Neural progenitor cell (in vitro differentiated cells): ENCODE measurements around the gene FOXI3. TPM values are rescaled to one million over a fixed set of nuclear protein-coding genes. Genes with fewer than 3 reads are reported as not detected.
A peak's percentile ranks its signal among the peaks of the same experiment; 100 is the strongest.

Experiments
- DNase-seq: peaks from one replicate; pipeline ENCODE4 v3.0.0-alpha.2; 2016; ENCODE audit warnings: low spot score
- H2AFZ ChIP-seq: fragments of 200-600 bp; sonication (generic); replicated peaks from 2 replicates; pipeline ENCODE4 v1.6.1; 2016; ENCODE audit warnings: antibody characterized with exemption
- H3F3A ChIP-seq: fragments of 200-600 bp; sonication (generic); 2 replicates; pipeline ENCODE4 v1.6.1; 2016; ENCODE audit warnings: antibody characterized with exemption, low read depth
- H3K27ac ChIP-seq: fragments of 200-600 bp; sonication (generic); 2 replicates; pipeline ENCODE4 v1.5.1; 2016; ENCODE audit warnings: mild to moderate bottlenecking
- H3K27me3 ChIP-seq: fragments of 200-600 bp; sonication (generic); 2 replicates; pipeline ENCODE4 v1.6.1; 2016; ENCODE audit warnings: mild to moderate bottlenecking, moderate library complexity
- H3K36me3 ChIP-seq: fragments of 200-600 bp; sonication (generic); 2 replicates; pipeline ENCODE4 v1.5.1; 2016
- H3K4me1 ChIP-seq: fragments of 200-600 bp; sonication (generic); 2 replicates; pipeline ENCODE4 v1.6.1; 2016; ENCODE audit warnings: mixed run types
- H3K4me2 ChIP-seq: fragments of 200-600 bp; sonication (generic); 2 replicates; pipeline ENCODE4 v1.6.1; 2016
- H3K4me3 ChIP-seq: fragments of 200-600 bp; sonication (generic); 2 replicates; pipeline ENCODE4 v1.5.1; 2016
- H3K79me2 ChIP-seq: fragments of 200-600 bp; sonication (generic); 2 replicates; pipeline ENCODE4 v1.6.1; 2016; ENCODE audit warnings: low read depth
- H3K9ac ChIP-seq: fragments of 200-600 bp; sonication (generic); 2 replicates; pipeline ENCODE4 v1.6.1; 2016
- H3K9me3 ChIP-seq: fragments of 200-600 bp; sonication (generic); 2 replicates; pipeline ENCODE4 v1.5.1; 2016; ENCODE audit warnings: low read depth
- H4K20me1 ChIP-seq: fragments of 200-600 bp; sonication (generic); 2 replicates; pipeline ENCODE4 v1.6.1; 2016; ENCODE audit warnings: low read depth
- H3K27ac Mint-ChIP-seq: 3 replicates; pipeline ENCODE4 v1.8.0; 2021; ENCODE audit warnings: mixed read lengths
- H3K27me3 Mint-ChIP-seq: 2 replicates; pipeline ENCODE4 v1.8.0; 2022; ENCODE audit warnings: low read depth, mild to moderate bottlenecking, inconsistent platforms, moderate library complexity, mixed read lengths; ENCODE audit not compliant: insufficient read depth
- H3K36me3 Mint-ChIP-seq: 3 replicates; pipeline ENCODE4 v1.8.0; 2021; ENCODE audit warnings: mixed read lengths
- H3K4me1 Mint-ChIP-seq: 3 replicates; pipeline ENCODE4 v1.8.0; 2021; ENCODE audit warnings: mixed read lengths
- H3K4me3 Mint-ChIP-seq: 3 replicates; pipeline ENCODE4 v1.8.0; 2021; ENCODE audit warnings: mild to moderate bottlenecking, moderate library complexity, mixed read lengths
- H3K9me3 Mint-ChIP-seq: 3 replicates; pipeline ENCODE4 v1.8.0; 2020; ENCODE audit warnings: mixed read lengths
- CTCF ChIP-seq: fragments of 200-600 bp; sonication (generic); IDR thresholded peaks from 2 replicates; pipeline ENCODE4 v1.5.1; 2017; ENCODE audit warnings: antibody characterized with exemption, mild to moderate bottlenecking
- EZH2 ChIP-seq: fragments of 200-600 bp; sonication (generic); IDR thresholded peaks from 2 replicates; pipeline ENCODE4 v1.6.1; 2017; ENCODE audit warnings: antibody characterized with exemption, mild to moderate bottlenecking, moderate library complexity
- EZH2phosphoT487 ChIP-seq: fragments of 200-600 bp; sonication (generic); IDR thresholded peaks from 2 replicates; pipeline ENCODE4 v1.6.1; 2017; ENCODE audit warnings: antibody characterized with exemption
- total RNA-seq: library from RNA; depleted of rRNA; stranded (reverse); fragments of >200 nt; gene quantifications from 2 replicates; pipeline ENCODE4 v1.2.3, GENCODE V29; 2015; ENCODE audit warnings: low replicate concordance

Gene FOXI3
- 0.51 and 0.90 TPM in 2 replicates for total RNA-seq

GRCh38 chr2:88452565-88452905 is at the start of gene FOXI3:
FOXI3 (minus strand) TSS chr2:88452693; CDS start chr2:88452535, 158 bp downstream.
- Histone ChIP-seq H3K4me1 (peaks cover 22% of the 10 kb centered on the region), H3K9ac (no peak within 1 kb of the TSS), H3K79me2 (peaks cover 16% of the 10 kb centered on the region), H3K4me2 (peak within 1 kb of the TSS; percentile 99), H3K9me3 (no peaks in the 10 kb centered on the region), H3K27ac (no peak within 1 kb of the TSS), H4K20me1 (peaks cover 7% of the 10 kb centered on the region), H3K27me3 (peaks cover 53% of the 10 kb centered on the region), H2AFZ (peak within 1 kb of the TSS; percentile 99), H3K4me3 (peak within 1 kb of the TSS; percentile 72), H3F3A (peaks cover 21% of the 10 kb centered on the region), H3K36me3 (no peaks in the 10 kb centered on the region)
- Mint-ChIP-seq H3K36me3 (no peaks in the 10 kb centered on the region), H3K4me1 (peaks cover 9% of the 10 kb centered on the region), H3K9me3 (no peaks in the 10 kb centered on the region), H3K27me3 (peaks cover 40% of the 10 kb centered on the region), H3K4me3 (peak within 1 kb of the TSS; percentile 86), H3K27ac (peak within 1 kb of the TSS; percentile 3)
- no peak for TF ChIP-seq EZH2
- TF ChIP-seq EZH2phosphoT487, result no peak
- no peak for TF ChIP-seq CTCF
- peak; percentile 79 for DNase-seq

- no peak overlapping the region for H3K27ac Mint-ChIP-seq
- peaks cover 12% of the 10 kb centered on the region for H3K9me3 Mint-ChIP-seq
- no peak overlapping the region for H3K4me3 Mint-ChIP-seq
- peaks cover 9% of the 10 kb centered on the region for H3F3A ChIP-seq
- H3K4me1 Mint-ChIP-seq, result no peaks in the 10 kb centered on the region
- no peak overlapping the region for H3K4me2 ChIP-seq
- TF ChIP-seq EZH2phosphoT487 (no peak), EZH2 (no peak), CTCF (no peak)
- no peaks in the 10 kb centered on the region for H4K20me1 ChIP-seq
- H3K79me2 ChIP-seq, result no peaks in the 10 kb centered on the region
- H3K4me3 ChIP-seq, result no peak overlapping the region
- H3K27me3 Mint-ChIP-seq, result peaks cover 10% of the 10 kb centered on the region
- no peaks in the 10 kb centered on the region for H3K27me3 ChIP-seq
- no peak overlapping the region for H2AFZ ChIP-seq
- peaks cover 9% of the 10 kb centered on the region for H3K4me1 ChIP-seq
- H3K27ac ChIP-seq, result no peak overlapping the region
- H3K36me3 ChIP-seq, result no peaks in the 10 kb centered on the region
- no peak overlapping the region for H3K9ac ChIP-seq
- no peaks in the 10 kb centered on the region for H3K9me3 ChIP-seq
- DNase-seq, result no peak
- no peaks in the 10 kb centered on the region for H3K36me3 Mint-ChIP-seq
Observed at GRCh38 chr2:88500691-88501090, 48.2 kb upstream of the FOXI3 start.

GRCh38 chr2:88499204-88499603 is 46.7 kb upstream of the FOXI3 start:
- H3K9ac ChIP-seq, result no peak overlapping the region
- H3K79me2 ChIP-seq, result no peaks in the 10 kb centered on the region
- H3K27me3 ChIP-seq, result no peaks in the 10 kb centered on the region
- no peaks in the 10 kb centered on the region for H3K36me3 ChIP-seq
- H3K4me1 ChIP-seq, result peaks cover 9% of the 10 kb centered on the region
- H3K9me3 ChIP-seq, result no peaks in the 10 kb centered on the region
- no peaks in the 10 kb centered on the region for H4K20me1 ChIP-seq
- no peak overlapping the region for H3K4me3 Mint-ChIP-seq
- H3K27me3 Mint-ChIP-seq, result peaks cover 5% of the 10 kb centered on the region
- H2AFZ ChIP-seq, result no peak overlapping the region
- H3K9me3 Mint-ChIP-seq, result peaks cover 8% of the 10 kb centered on the region
- no peak overlapping the region for H3K4me3 ChIP-seq
- no peak overlapping the region for H3K27ac Mint-ChIP-seq
- TF ChIP-seq EZH2phosphoT487 (no peak), CTCF (no peak), EZH2 (no peak)
- H3K36me3 Mint-ChIP-seq, result no peaks in the 10 kb centered on the region
- no peak overlapping the region for H3K27ac ChIP-seq
- H3F3A ChIP-seq, result peaks cover 9% of the 10 kb centered on the region
- H3K4me1 Mint-ChIP-seq, result no peaks in the 10 kb centered on the region
- no peak for DNase-seq
- no peak overlapping the region for H3K4me2 ChIP-seq
